Middle frontal gyrus (tissue), 1 donor: ENCODE measurements around the gene CACNG4.

Source experiments
- DNase-seq: peaks from one replicate; pipeline ENCODE4 v3.0.0-alpha.2; 2015; ENCODE audit warnings: low spot score; ENCODE audit errors: extremely low spot score

The CACNG4 gene

GRCh38 chr17:67058036-67058435 lies 93.5 kb downstream of the CACNG4 start:
- no peak for DNase-seq

- DNase-seq = no peak
These were observed 94.9 kb downstream of the CACNG4 start for GRCh38 chr17:67059372-67059771.

- DNase-seq = no peak
These were observed 98.6 kb downstream of the CACNG4 start for GRCh38 chr17:67063141-67063540.

GRCh38 chr17:67066717-67067116 lies 102.2 kb downstream of the CACNG4 start:
- no peak for DNase-seq

GRCh38 chr17:67067571-67068482 lies 103.3 kb downstream of the CACNG4 start:
- DNase-seq = no peak

GRCh38 chr17:67068999-67069398 lies 104.5 kb downstream of the CACNG4 start:
- DNase-seq = no peak

- no peak for DNase-seq
These were observed 105.2 kb downstream of the CACNG4 start for GRCh38 chr17:67069603-67070136.

GRCh38 chr17:67071595-67071994 lies 107.1 kb downstream of the CACNG4 start:
- no peak for DNase-seq

- DNase-seq = no peak
These were observed 108.4 kb downstream of the CACNG4 start for GRCh38 chr17:67072885-67073284.

GRCh38 chr17:67074781-67075180 lies 110.3 kb downstream of the CACNG4 start:
- DNase-seq = no peak

- no peak for DNase-seq
These were observed 111.8 kb downstream of the CACNG4 start for GRCh38 chr17:67076290-67076689.

- no peak for DNase-seq
These were observed 113.8 kb downstream of the CACNG4 start for GRCh38 chr17:67078292-67078691.

- DNase-seq = no peak
These were observed 115.0 kb downstream of the CACNG4 start for GRCh38 chr17:67079491-67079890.

- no peak for DNase-seq
These were observed 116.3 kb downstream of the CACNG4 start for GRCh38 chr17:67080804-67081203.

- DNase-seq = no peak
These were observed 117.6 kb downstream of the CACNG4 start for GRCh38 chr17:67082107-67082506.
